ENCODE measurements around the gene EFNA5.

DNA sequence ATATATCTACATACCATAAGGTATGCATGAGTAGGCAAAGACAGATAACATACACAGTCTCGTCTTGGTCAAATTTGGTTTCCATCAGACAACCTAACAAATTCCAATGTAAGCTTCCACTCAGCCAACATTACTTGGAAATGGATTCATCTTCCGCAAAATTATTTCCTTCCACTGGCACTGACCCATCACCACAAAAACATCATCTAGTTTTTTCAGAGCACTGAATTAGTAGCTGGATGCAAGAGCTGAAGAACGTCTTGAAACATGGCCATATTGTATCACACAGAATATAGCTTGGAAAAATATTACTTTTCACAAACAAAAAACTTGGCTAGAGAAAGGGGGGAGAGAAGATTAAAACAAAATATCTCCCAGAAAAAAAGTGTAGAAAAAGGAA lies 73.5 kb downstream of the EFNA5 start:
- TF ChIP-seq, protein P1, sequence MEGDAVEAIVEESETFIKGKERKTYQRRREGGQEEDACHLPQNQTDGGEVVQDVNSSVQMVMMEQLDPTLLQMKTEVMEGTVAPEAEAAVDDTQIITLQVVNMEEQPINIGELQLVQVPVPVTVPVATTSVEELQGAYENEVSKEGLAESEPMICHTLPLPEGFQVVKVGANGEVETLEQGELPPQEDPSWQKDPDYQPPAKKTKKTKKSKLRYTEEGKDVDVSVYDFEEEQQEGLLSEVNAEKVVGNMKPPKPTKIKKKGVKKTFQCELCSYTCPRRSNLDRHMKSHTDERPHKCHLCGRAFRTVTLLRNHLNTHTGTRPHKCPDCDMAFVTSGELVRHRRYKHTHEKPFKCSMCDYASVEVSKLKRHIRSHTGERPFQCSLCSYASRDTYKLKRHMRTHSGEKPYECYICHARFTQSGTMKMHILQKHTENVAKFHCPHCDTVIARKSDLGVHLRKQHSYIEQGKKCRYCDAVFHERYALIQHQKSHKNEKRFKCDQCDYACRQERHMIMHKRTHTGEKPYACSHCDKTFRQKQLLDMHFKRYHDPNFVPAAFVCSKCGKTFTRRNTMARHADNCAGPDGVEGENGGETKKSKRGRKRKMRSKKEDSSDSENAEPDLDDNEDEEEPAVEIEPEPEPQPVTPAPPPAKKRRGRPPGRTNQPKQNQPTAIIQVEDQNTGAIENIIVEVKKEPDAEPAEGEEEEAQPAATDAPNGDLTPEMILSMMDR (IDR thresholded peaks at IDR 0.05; ENCODE audit: low read depth, low read length, missing input control) = no peak
- no peak for TF ChIP-seq MAX (IDR thresholded peaks at IDR 0.05)
- TF ChIP-seq EGR1 (IDR thresholded peaks at IDR 0.05; ENCODE audit: low read depth in 2 of 2) = no peak
- no peak for TF ChIP-seq RAD21 (IDR thresholded peaks at IDR 0.05)
- no peak for TF ChIP-seq TAF1 (conservative IDR thresholded peaks at IDR 0.05)
- TF ChIP-seq, protein P2, sequence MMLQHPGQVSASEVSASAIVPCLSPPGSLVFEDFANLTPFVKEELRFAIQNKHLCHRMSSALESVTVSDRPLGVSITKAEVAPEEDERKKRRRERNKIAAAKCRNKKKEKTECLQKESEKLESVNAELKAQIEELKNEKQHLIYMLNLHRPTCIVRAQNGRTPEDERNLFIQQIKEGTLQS (IDR thresholded peaks at IDR 0.05) = no peak
- TF ChIP-seq FOXA1 (IDR thresholded peaks at IDR 0.05) = no peak
- TF ChIP-seq, protein P3, sequence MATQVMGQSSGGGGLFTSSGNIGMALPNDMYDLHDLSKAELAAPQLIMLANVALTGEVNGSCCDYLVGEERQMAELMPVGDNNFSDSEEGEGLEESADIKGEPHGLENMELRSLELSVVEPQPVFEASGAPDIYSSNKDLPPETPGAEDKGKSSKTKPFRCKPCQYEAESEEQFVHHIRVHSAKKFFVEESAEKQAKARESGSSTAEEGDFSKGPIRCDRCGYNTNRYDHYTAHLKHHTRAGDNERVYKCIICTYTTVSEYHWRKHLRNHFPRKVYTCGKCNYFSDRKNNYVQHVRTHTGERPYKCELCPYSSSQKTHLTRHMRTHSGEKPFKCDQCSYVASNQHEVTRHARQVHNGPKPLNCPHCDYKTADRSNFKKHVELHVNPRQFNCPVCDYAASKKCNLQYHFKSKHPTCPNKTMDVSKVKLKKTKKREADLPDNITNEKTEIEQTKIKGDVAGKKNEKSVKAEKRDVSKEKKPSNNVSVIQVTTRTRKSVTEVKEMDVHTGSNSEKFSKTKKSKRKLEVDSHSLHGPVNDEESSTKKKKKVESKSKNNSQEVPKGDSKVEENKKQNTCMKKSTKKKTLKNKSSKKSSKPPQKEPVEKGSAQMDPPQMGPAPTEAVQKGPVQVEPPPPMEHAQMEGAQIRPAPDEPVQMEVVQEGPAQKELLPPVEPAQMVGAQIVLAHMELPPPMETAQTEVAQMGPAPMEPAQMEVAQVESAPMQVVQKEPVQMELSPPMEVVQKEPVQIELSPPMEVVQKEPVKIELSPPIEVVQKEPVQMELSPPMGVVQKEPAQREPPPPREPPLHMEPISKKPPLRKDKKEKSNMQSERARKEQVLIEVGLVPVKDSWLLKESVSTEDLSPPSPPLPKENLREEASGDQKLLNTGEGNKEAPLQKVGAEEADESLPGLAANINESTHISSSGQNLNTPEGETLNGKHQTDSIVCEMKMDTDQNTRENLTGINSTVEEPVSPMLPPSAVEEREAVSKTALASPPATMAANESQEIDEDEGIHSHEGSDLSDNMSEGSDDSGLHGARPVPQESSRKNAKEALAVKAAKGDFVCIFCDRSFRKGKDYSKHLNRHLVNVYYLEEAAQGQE (IDR thresholded peaks at IDR 0.05) = no peak

Data from liver (tissue), 3 donors.